Fibroblast of mammary gland (primary cell): Measurements from ENCODE around the gene DCLK1.

Experiments
- DNase-seq: peaks from one replicate; pipeline ENCODE4 v3.0.0-alpha.2; 2010; ENCODE audit warnings: low read depth
- H3K4me3 ChIP-seq: 2 replicates; pipeline ENCODE4 v1.5.1; 2011; ENCODE audit warnings: low read depth, mild to moderate bottlenecking, low read length, moderate library complexity; ENCODE audit not compliant: control insufficient read depth
- TF ChIP-seq, protein P1 (sequence below): conservative IDR thresholded peaks from 2 replicates; pipeline ENCODE4 v1.5.1; 2011; ENCODE audit warnings: low read depth, low read length, inconsistent platforms; ENCODE audit not compliant: control insufficient read depth, insufficient read depth

The DCLK1 gene

DNA sequence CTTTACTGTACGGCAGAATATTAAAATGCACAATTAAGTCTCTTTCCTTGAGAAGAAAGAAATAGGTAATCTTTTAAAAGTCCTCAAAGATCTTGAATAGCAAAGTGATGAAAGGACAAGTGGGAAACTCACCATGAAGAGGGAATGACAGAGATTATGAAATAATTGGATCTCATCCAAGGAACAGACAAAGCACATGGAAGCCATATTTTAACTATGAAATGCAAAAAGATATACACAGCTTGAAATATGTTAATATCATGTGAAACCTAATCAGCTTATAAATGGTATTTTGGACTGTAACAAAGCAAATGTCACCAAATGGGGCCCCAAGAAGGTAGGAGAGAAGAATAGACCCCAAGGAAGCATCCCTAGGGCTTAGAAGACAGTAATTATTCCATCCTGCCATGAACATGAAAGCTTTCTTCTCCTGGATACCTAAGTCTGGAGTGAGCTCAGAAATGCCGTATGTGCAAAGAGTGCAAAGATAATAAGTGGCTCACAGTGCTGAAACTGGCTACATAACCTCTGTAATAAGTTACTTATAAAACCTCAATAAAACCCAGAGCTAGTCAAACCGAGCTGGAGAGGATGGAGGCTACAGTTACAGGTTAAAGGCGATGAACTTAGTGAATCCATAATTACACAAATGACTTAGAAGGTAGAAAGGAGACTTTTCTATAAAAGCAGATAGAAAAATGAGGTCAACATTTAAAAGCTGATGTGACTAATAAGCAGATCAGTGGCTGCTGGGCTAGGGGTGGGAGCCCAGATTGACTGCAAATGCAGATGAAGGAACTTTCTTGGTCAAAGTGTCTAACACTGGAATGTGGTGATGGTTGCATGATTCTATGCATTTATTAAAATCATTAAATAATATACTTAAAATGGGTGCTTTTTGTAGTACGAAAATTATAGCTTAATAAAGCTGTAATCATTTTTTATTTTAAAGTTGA lies 34.4 kb downstream of the DCLK1 start:
- TF ChIP-seq, protein P1, sequence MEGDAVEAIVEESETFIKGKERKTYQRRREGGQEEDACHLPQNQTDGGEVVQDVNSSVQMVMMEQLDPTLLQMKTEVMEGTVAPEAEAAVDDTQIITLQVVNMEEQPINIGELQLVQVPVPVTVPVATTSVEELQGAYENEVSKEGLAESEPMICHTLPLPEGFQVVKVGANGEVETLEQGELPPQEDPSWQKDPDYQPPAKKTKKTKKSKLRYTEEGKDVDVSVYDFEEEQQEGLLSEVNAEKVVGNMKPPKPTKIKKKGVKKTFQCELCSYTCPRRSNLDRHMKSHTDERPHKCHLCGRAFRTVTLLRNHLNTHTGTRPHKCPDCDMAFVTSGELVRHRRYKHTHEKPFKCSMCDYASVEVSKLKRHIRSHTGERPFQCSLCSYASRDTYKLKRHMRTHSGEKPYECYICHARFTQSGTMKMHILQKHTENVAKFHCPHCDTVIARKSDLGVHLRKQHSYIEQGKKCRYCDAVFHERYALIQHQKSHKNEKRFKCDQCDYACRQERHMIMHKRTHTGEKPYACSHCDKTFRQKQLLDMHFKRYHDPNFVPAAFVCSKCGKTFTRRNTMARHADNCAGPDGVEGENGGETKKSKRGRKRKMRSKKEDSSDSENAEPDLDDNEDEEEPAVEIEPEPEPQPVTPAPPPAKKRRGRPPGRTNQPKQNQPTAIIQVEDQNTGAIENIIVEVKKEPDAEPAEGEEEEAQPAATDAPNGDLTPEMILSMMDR, result no peak
- no peak overlapping the region for H3K4me3 ChIP-seq
- peak; percentile 75 for DNase-seq

DNA sequence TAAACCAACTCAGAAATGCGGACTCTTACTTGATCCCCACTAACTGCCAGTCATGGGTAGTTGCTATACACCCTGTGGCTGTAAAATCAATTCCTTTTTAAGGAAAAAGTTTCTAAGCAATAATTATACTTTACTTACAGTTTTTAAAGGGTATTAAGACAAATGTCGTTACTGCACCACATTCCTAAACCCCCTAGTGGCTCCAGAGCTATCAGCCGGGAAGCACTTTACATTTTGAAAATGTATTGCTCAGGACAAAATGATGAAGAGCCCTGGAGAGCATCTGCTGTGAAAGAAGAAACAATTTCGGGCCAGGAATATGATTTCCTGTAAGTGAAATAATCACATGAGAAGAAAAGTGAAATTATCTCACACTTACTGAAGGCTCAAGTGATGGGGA lies 36.7 kb downstream of the DCLK1 start:
- no peak overlapping the region for H3K4me3 ChIP-seq
- TF ChIP-seq, protein P1, result peak; percentile 3
- no peak for DNase-seq

DNA sequence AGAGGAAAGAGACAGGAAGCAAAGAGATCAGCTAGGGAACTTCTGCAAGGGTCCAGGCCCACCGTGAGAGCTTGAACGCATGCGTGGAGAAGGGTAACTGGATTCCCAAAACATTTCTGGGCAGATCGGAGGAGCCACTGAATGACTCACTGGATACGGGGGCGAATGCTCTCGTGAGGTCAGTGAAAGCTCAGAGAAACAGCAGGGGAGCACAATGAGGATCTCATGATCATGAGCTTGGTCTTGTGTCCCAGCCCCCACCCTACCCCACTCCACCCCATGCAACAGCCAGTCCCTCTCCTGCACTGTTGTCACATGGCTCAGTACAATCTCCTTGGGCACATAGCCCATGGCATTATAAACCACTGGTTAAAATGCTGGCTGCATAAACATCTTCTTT lies 40.6 kb downstream of the DCLK1 start:
- TF ChIP-seq, protein P1, result no peak
- H3K4me3 ChIP-seq, result no peak overlapping the region
- DNase-seq, result peak; percentile 93

DNA sequence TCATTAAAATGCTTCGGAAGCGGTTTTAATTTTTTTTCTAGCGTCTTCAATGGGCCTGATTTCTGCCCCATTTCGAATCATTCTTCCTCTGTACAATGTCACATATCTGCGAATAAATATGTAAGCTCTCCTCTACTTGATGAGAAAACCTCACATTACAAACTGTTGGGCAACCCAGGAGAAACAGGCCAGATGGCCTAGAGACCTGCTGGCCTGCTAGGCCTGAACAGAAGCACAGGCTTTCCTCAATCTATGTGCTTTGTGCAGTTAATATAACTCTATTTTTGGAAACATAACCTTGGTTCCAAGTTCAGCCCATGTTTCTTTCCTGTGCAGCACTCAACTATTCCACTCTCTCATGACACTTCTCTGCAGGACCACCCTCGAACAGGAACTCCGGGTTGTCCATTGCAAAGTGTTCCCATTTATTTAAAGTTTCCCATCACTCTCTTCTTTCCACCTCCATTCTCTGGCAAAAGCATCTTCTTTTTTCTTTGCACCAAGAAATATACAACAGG lies 42.0 kb downstream of the DCLK1 start:
- TF ChIP-seq, protein P1, result no peak
- DNase-seq, result peak; percentile 45
- no peak overlapping the region for H3K4me3 ChIP-seq

DNA sequence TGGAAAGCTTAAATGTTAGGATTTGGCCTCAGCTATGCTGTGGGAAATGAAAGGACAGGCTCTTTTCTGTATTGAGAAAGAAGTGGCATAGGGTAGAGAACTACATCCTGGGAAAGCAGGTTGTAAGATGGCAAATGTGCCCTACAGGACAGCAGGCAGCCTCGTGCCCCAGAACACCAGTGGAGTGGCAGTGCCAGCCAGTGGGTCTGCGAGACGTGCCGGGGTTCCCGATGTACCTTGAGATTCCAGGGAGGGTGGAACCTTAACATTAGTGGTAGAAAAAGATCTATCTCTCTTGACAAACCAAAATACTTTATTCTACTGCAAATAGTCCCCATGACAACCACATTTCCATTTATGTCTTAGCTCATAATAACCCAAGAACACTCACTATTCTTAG lies 42.7 kb downstream of the DCLK1 start:
- H3K4me3 ChIP-seq, result no peak overlapping the region
- DNase-seq, result no peak
- TF ChIP-seq, protein P1, result no peak

DNA sequence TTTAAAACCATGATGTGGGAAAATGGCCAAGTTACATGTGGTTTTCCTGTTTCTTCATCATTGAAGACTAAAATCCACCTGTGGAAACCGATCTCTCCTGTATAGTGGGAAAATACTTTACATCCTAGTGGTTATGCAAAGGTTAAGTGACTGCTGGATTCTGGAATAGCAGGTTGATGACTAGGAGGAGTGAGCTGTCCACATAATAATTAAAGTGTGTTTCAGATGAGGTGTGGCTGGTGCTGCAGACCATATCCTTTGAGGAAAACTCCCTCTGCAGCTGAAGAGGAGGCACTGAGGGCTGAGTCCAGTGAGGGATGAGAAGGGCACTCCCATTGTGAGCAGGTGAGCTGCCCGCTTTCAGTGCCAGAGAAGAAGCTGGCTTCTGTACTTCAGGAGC lies 43.2 kb downstream of the DCLK1 start:
- peak; percentile 14 for DNase-seq
- TF ChIP-seq, protein P1, result no peak
- H3K4me3 ChIP-seq, result no peak overlapping the region
